ENCODE data around the gene SFTA2.
"Not testable (repeated sequence)": the region's sequence is repeated elsewhere in the genome, so short reads cannot be mapped to it uniquely, and the experiment has no call there.

Gene SFTA2

DNA sequence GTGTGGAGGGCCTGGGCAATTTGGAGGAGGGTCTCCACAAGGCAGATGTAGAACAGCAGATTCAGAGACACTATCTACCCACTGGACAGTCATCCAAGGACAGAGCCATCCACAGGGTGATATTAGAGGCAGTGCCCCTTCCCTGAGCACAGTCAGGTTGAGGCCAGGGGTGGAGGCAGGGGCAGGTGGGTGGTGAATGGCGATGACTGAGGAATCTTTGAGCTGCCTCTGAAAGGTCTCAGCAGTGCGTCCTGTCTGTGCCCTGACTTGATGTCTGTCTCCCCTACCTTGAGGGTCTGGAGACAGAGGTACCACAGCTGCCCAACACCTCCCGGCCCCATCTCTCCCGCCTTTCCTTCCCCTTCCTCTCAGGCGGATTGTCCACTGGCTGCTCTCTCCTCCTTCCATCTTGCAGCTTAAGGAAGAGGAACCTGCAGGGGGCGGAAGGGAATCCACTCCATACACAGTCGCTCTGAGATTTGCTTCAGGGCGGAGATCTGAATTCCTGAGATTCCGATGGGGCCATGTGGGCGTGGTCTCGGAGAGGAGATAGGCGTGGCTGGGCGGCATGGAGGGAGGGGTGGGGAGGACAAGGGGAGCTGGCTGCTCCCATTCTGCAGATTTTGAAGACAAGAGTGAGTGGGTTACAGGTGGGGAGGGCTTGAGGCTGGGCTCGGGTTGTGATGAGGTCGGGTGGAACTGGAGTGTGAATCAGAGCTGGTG lies 10.5 kb upstream of the SFTA2 start:
- no peak for DNase-seq

DNA sequence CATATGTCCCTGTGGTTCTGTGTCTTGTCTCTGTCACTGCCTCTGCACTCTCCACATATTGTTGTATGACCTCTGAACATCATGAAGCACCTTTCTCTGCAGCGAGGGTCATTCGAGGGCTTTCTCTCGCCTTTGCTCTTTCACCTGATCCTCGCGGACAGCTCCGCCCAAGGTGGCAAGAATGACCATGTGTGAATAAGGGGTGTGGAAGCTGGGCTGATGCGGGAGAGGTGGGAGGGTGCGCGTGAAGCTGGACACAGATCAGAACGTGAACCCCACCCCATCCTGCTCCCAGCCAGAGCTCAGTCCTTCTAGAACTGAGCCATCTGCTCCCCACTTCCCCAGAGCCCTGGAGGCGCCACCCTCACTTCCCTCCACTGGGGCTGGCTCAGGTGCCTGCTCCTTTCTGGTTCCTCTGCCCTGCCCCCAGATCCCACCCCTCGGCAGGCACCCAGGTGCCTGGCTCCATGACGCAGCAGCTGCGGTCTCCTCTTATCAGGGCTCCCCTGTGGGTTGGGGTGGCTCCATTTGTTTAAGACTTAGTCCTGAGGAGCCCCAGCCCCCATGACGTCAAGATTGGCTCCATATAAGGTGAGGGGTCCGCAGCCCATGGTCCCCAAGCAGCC lies 8.5 kb upstream of the SFTA2 start, which contains the start of gene MUCL3:
Gene MUCL3 (plus strand): TSS at position 613 of the 626 bp plus-strand sequence. CDS start 27 bp downstream, outside the sequence.
- DNase-seq, result no peak

DNA sequence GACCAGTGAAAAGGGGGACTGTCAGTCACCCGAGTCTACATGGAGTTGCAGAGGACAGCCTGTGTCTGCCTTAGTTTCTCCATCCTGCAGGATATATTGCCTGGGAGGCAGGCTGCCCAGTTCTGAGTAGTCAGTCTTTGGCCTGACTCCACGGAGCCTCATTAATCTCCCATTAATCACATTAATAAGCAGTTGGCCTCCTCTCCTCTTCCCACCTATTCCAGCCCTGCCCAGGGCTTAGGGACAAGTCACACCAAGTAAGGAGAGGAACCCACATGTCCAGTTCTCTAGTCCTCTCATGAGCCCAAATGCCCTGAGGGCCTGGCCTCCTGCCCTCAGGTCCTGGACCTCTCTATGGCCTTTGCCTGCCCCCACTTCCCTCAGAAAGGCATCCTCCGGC lies 7.5 kb upstream of the SFTA2 start:
- no peak for DNase-seq

DNA sequence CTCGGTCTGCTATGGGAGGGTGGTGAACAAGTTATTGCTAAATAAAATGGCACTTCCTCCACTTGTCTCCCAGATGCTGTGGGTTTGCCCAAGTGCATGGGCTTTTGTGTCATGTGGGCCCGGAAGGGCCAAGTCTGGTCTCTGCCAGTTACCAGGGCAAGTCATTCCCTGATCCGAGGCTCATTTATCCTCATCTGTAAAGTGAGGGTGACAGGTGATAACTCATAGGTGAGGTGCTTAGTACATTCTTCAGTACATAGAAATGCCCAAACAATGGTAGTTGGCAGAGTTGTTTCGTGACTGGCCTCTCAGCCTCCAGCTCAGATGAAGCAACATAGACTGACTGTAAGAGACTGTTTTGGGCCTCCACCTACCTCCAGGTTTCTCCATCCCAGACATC lies 6.8 kb upstream of the SFTA2 start:
- DNase-seq, result no peak

DNA sequence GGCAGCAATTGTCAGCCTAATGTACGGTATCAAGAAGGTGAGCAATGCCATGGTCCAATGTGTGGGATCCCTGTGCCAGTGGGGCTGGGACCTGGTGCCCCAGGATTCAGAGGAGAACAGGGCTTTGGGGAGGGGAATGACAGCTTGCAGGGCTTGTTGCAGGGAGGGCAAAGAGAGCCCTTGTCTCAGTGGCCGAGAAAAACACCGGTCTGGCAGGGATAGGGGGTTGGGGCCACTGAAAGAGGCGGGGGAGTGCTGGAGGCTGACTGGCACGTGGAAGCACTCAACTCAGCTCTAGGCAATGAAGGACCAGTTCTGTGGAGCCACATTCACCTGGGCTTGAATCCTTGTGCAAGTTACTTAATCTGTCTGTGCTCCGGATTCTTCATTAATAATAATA lies 5.3 kb upstream of the SFTA2 start:
- DNase-seq, result no peak

DNA sequence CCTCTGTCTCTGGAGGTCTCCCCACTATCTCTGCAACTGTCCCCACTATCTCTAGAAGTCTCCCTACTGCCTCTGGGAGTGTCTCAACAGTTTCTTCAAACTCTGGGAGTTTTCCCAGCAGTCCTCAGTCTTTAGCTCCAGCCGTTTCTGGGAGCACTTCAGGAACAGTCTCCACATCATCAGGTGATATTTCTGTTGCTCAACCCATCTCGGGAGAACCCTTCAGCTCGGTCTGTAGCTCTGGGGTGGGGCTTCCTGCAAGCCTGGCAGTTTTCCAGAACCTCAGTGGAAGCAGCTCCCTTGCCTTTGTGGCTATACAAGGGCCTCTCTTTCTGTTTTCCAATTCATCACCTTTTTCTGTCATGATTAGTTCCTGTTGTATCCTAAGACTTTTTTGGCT lies 3.0 kb upstream of the SFTA2 start:
- DNase-seq, result no peak

DNA sequence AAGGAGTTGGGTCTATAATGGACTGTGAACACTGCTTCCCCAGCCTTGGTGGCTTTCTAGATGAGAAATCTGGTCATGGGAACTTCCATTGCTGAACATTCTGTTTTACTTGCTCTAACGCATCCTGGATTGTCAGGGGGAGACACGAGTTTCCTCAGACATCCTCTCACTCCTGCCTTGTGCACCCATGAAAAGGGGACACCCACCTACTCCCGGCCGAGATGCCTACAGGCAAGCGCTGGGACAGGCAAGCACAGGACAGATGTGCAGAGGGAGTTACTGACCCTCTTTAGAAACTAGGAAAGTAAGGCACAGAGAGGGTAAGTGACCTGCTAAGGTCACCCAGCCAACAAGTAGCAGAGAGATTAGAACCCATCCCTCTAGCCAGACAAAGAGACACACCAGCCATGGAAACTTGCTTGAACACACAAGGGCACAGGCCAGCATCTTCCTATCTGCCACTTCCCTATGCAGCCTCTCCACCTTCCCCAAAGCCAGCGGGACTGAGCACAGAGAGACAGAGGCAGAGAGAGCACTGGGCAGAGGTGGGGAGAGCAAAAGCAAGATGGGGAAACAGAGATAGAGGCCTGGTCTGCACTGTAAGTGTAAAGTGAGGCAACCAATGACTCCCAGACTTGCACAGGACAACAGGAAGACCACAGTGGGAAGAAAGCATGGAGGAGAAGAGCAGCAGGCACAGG lies 845 bp upstream of the SFTA2 start:
- DNase-seq, result no peak

DNA sequence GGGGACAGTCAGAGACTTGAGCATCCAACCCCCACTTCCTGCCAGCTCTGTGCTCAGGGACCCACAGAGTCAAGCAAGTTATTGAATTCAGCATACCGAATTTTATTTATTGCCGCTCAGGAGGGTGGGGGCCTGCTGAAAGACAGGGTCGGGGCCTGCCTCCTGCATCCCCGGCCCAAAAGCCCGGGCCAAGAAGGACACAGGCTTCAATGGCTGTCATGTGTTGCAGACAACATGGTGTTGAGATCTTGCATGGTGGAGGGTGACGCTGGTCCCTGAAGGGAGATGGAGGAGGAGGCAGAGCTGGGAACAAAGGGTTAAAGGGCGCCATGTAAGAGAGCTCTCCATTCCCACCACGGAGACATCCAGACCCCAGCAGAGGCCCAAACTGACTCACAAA lies 698 bp downstream of the SFTA2 start:
- no peak for DNase-seq

DNA sequence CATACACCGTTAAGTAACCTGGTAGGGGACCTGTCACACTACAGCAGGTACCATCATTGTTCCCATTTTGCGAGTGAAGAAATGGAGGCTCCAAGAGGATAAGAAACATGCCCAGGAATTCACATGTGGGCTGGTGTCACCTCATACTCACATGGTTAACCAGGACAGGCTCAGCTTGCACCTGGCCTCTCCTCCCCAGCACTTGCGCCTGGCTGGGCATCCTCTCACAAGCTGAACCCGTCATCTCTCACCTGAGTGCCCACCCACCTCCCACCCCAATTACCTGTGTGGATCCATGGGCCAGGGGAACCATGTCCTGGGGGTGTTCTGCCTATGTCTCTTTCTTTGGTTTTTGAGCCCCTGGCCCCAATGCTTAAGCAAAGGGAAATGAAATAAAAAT lies 1.5 kb downstream of the SFTA2 start:
- DNase-seq, result no peak

DNA sequence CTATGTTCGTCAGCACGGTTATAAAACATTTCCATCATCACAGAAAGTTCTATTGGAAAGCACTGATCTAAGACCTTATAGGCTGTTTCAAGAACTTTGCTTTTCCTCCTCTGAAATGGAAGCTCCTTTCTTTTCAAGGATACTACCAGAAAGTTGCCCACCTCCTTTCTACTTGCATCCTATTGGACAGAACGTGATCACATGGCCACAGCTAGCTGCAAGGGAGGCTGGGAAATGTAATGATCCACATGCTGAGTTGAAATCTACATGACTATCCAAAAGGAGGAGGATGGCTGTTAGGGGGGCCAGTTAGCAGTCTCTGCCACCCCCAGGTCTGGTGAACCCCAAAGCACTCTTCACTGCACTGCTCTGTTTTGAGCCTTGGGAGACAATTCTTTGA lies 3.3 kb downstream of the SFTA2 start:
- no peak for DNase-seq

DNA sequence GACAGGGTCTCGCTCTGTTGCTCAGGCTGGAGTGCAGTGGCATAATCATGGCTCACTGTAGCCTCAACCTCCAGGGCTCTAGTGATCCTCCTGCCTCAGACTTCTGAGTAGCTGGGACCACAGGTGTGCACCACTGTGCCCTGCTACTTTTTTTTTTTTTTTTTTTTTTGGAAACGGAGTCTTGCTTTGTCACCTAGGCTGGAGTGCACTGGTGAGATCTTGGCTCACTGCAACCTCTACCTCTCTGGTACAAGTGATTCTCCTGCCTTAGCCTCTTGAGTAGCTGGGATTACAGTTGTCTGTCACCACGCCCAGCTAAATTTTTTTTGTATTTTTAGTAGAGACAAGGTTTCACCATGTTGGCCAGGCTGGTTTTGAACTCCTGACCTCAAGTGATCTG lies 4.9 kb downstream of the SFTA2 start:
- not testable (repeated sequence) for DNase-seq

DNA sequence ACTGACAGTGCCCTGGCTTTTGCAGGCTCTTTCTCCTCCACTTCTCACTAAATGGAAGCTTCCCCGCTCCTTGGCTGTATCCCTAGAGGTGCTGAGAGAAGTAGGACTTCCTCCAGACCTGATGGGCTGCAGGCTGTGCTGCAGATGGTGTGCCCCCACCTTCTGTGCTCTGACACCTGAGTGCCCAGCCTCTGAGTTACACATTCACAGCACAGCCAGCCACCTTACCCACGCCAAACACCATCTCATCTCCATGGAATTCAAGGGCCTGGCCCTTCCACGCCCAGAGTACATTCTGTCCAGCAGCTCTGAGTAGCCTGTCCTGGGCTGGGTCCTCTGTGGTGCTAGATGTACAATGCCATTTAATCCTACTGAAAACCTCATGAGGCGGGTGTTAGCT lies 5.3 kb downstream of the SFTA2 start:
- no peak for DNase-seq

DNA sequence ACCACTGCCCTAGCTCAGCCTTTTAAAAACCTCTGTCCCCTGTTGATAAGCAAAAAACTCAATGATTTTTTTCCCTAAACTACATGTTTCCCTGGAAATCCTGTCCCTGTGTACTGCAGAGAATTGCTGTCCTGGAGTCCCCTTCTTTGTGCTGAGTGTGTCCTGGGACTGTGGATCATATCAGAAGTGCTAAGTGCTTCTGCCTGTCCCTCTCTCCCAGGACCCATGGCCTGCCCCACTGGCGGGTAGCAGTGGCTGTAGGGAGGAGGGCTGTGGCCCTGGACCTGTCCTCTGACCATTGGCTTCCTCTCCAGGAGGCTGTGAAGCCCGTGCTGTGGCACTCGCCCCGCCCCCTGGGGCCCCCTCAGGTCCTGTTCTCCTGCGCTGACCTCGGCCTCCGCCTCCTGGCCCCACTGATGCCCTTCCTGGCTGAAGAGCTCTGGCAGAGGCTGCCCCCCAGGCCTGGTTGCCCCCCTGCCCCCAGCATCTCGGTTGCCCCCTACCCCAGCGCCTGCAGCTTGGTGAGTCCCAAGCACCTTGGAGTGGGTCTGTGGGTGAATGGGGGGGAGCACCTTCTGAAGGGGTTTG lies 7.8 kb downstream of the SFTA2 start:
- DNase-seq, result not testable (repeated sequence)

DNA sequence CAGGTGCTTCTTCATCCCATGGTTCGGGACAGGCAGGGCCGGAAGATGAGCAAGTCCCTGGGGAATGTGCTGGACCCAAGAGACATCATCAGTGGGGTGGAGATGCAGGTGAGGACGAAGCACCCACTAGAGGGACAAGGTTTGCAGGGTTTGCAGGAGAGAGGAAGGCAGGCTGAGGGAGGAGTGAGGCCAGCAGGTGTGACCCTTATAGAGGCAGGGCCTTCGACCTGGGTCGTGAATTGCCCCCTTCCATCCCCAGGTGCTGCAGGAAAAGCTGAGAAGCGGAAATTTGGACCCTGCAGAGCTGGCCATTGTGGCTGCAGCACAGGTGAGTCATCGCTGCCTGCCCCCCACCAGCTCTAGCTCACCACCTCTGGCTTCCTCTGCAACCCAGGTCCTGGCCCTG lies 9.5 kb downstream of the SFTA2 start:
- no peak for DNase-seq

DNA sequence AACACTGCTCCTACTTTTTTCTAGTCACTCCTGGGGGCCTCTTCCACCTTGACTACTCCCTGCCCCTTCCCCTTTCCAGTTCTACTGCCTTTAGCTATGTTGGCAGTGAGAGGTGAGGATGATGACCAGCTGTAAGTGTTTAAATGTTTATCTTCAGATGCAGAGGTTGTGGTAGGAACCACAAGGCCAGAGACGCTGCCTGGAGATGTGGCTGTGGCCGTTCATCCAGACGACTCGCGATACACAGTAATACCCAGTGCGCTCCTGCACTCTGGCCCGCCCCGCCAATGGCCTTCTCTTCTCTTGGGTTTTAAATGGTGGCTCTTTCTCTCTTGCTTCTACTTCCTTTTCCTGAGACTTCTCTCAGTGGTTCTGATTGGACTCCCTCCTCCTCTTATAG lies 13.3 kb downstream of the SFTA2 start:
- DNase-seq, result no peak

DNA sequence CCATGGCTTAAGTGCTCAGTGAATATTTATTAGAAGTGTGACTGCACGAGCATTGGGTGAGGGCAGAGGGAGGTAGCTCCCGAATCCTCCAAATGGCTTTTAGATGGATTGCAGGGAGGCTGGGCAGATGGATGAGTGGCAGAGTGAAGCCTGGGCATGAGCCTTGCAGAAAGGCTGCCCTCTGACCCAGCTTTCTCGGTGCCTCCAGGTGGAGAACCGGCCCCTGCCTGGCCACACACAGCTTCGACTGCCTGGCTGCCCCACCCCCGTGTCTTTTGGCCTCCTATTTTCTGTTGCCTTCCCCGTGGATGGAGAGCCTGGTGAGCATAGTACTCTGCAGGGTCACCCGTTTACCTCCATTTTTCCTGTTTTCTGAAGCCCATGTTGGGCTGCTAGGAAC lies 14.5 kb downstream of the SFTA2 start:
- no peak for DNase-seq

DNA sequence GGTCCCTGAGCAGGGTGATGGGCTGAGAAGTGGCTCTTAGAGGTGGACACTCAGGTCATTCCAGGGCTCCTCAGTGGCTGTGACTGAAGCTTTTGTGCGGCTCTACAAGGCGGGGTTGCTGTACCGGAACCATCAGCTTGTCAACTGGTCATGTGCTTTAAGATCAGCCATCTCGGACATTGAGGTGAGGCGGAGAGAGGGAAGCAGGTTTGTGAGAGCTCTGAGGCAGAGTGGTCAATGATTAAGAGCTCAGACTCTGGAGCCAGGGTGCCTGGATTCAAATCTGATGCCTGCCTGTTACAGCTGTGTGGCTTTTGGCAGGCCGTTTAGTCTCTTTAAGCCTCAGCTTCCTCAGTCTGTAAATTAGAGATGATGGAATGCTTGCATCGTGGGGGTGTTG lies 14.9 kb downstream of the SFTA2 start:
- no peak for DNase-seq

DNA sequence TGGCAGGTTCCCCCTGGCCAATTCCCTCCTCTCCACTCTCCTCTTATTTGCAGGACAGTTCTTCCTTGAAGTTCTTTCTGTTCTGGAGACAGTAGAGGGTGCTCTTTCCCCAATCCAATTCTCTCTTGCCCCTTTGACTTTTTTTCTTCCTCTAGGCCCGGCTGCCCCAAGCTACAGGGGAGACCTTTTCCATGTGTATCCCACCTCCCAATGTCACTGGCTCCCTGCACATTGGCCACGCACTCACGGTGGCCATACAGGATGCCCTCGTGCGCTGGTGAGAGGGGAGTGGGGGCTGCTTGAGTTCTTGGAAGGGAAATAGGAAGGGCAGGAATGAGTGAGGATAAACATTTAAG lies 16.4 kb downstream of the SFTA2 start:
- DNase-seq, result no peak

DNA sequence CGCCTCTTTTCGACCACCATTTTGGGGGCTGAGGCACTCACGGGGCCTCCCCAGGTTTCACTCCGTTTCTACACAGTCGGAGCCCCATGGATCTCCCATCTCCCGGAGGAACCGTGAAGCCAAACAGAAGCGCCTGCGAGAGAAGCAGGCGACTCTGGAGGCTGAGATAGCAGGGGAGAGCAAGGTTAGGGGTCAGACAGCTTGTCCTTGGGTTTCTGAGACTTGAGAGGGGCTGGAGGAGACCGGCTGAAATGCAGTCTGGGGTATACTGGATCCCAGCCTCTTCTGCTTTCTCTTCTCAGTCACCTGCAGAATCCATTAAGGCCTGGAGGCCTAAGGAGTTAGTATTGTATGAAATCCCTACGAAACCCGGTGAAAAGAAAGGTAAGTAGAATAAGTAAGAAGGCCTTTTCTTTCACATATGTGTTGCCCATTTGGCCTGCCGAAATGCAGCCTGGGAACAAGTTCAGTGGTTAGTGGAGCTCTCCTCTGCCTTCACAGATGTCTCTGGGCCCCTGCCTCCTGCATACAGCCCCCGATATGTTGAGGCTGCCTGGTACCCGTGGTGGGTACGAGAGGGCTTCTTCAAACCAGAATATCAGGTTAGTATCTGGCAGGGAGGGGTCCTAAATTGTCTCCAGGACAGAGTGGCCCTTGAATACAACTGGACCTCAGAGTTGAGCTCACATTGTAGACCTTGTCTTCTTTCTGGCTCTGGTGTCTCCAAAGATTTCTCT lies 16.9 kb downstream of the SFTA2 start:
- no peak for DNase-seq

DNA sequence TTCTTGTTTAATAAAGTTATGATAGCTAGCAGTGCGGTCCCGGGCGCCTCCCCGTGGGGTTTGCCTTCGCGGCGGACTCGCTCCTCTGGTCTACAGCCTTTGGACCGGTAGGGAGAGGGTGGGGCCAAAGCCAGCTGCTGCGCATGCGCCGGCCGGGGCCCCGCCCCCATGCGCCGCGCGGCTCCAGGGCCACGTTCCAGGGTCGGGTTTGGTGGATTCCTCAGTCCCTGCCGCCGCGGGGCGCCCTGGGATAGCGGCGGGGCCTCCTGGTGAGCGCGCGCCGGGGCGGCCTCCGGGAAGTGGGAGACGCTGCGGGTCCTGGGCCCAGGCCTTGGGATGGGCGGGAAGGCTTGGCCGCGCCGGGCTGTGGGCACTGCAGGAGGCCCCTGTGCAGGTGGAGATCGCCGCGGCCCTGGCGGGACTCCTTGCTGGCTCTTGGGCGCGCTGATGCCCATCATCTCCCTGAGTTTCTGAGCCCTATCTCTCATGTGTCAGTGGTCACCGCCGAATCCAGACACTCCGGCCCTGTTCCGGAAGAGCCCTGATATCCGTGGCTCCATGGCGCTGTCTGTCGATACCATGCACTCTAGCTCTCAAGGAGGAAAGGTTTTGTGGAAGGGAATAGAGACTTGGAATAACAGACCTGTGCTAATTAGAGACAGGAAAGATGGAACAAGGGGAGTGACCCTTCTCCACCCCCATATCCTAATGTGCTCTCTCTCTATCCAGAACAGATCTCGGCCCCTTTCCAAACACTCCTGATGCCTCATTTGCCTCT lies 17.7 kb downstream of the SFTA2 start, which contains the start of gene VARS2:
Gene VARS2 (plus strand): TSS at position 163 of the 778 bp plus-strand sequence. CDS start 599 bp downstream, at position 762.
- DNase-seq, result peak; percentile 88

DNA sequence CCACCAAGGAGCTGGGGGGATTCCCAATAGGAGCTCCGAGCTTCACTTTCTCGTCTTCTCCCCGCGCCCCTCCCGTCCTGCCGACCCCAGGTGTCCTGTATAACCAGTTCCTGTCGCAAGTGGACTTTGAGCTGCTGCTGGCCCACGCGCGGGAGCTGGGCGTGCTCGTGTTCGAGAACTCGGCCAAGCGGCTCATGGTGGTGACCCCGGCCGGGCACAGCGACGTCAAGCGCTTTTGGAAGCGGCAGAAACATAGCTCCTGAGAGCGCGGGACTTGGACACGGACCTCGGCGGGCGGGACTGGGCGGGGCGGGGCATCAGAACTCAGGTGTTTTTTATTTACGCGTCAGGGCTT lies 18.3 kb downstream of the SFTA2 start:
- DNase-seq, result no peak
